Fibroblast of peridontal ligament (primary cell): Measurements from ENCODE around the gene GABRR2.

ENCODE experiments used
- DNase-seq: peaks from one replicate; pipeline ENCODE4 v3.0.0-alpha.2; 2010; ENCODE audit errors: extremely low read depth

Gene GABRR2

DNA sequence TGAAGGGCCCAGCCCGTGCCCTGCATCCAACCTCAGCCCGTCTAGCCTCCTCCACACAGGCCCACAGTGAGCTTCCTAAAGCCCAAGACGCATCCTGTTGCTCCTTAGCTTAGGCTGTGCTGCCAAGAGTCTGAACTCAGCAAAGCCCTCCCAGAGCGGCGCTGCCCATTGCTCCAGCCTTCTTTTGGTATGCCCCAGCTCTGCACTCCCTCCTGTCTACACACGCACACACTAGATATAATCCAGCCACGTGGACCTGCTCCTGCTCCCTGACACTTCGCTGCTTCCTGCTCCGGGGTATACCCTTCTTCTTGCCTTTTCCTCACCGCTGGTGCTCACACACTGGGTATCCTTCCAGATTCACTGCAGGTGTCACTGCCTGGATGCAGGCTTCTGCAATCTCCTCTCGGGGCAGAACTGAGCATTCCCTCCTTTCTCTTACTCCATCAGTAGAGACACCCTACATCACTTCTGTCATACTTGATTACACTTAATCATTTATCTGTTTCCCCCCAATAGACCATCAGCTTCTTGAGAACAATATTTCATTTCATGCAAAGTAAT is 23.8 kb downstream of the GABRR2 start:
- no peak for DNase-seq

DNA sequence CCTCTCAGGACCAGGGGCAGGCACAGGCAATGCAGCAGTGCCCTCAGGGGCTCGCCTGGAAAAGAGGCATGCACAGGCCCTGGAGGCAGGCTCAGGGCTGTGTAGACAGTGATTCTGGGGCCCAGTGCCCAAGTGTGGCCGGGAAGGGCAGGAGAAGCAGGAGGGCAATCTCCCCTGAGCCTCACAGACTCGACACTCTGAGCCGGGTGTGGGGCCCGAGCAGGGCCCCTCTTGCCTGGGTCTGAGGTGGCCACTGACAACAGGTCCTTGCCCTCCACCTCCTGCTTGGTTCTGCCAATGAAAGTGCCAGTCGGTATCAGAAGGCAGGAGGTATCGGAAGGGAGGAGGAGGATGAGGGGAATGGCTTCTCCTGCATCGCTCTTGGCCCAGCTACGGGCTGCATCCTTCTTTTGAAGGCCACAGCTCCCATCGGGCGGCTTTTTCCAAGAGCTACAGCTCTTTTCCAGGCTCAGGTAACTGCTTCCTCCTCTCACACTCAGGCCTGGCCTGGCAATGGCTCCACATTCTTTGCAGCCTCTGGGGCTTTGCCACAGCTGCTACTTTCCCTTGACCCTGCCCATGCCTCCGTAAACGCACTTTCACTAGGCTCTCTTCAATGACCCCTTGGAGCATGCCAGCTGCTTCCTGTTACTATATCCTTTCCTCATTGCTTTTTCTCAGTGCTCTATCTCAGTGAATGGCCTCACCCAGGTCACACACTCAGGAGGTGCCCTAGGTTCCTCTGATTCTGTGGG is 24.5 kb downstream of the GABRR2 start:
- no peak for DNase-seq

DNA sequence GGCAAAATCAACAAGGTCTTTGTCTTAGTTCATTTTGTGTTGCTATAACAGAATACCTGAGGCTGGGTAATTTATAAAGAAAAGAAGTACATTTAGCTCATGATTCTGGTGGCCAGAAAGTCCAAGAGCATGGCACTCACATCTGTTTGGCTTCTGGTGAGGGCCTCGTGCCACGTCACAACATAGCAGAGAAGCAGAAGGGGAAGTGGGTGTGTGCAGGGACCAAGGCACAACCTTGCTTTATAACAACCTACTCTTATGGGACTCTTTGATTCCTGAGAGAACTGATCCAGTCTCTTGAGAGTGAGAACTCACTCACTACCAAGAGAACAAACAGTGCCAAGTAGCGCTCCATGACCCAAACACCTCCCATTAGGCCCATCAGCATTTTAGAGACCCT is 25.4 kb downstream of the GABRR2 start:
- DNase-seq, result no peak

DNA sequence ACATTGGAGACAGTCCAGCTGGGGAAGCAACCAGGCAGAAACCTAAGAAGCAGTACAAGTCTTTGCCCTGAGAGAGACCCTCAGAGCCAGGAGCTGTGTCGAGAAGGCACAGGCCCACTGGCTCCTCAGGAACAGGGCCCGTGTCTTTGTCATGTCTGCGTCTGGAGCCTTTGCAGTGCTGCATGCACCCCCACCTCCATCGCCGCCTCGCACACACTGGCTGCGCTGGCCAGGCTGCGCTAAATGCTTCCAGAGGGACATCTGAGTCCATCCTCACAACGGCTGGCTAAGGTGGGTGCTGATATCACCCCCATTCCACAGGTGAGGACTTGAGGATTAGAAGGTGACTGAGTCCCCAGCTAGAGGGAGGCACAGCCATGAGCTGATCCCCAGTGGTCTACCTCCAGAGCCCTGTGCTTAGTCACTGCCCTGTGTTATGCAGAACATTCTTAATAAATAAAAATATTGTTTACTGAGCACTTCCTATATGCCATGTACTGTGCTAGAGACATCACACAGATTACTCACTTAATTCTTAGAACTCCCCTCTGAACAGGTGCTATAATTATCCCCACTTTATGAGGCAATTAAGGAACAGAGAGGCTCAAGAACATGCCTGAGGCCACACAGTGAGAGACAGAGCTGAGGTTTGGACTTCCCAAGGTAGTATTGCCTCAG is 27.6 kb downstream of the GABRR2 start:
- DNase-seq, result no peak

DNA sequence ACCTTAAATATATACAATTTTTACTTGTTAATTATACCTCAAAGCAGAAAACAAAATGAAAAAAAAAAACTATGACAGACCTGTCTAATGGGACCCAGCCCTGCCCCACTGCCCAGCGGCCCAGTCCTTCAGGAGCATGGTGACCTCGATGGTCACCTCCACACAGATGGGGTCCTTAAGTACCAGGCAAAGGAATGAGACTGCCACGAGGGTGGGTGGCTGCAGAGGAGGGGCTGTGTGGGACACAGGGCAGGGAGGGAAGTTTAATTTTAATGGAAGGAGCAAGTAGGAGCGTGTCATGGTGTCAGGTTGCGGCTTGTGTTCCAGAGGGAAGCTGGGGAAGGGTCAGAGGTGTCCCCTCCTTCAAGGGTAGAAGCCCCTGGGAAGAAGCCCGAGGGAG is 28.6 kb downstream of the GABRR2 start:
- DNase-seq, result no peak

DNA sequence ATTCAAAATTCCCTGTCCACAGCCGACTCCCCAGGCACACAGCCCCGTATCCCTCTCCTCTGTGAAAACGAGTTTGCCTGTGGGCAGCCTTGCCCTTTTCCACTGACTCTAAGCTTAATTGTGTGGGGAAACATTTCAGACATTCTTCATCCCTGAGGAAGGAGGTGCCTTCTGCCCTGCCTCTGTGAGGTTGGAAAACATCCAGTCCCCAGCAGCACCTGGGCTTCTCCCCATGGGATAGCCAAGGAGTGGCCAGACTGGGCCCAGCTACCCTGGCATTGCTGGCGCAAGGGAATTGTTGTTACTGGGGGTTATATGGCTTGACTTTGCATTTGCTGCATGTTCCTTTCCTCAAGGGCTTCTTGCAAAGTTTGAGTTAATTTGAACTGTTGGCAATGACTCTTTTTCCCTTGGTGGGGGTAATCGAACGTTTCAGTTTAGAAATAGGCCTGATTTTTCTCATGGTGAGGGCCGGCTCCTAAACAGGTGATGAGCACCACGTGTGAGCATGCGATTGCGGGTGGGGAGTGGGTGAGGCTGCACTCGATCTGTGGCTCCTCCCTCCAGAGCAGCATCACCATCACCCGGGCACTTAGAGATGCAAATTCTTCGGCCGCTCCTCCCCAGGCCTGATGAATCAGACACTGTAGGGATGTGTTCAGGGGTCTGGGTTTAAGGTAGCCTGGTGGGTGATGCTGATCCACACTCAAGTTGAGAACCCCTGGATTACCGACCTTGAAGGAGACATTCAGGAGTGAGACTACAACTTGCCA is 29.9 kb downstream of the GABRR2 start:
- no peak for DNase-seq

DNA sequence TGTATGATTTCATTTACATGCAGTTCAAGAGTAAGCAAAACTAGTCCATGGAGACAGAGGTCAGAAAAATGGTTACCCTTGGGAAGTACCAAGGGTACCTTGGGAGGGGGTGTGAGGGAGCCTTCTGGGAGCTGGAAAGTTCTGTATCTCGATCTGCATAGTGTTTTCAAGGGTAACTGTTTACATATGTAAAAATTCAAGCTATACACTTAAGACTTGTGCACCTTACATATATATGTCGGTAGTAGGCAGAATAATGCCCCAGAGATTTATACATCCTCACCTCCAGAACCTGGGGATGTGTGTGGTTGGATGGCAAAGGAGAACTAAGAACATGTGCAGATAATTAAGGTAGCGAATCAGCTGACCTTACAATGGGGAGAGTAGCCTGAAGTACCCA is 31.0 kb downstream of the GABRR2 start:
- DNase-seq, result no peak

DNA sequence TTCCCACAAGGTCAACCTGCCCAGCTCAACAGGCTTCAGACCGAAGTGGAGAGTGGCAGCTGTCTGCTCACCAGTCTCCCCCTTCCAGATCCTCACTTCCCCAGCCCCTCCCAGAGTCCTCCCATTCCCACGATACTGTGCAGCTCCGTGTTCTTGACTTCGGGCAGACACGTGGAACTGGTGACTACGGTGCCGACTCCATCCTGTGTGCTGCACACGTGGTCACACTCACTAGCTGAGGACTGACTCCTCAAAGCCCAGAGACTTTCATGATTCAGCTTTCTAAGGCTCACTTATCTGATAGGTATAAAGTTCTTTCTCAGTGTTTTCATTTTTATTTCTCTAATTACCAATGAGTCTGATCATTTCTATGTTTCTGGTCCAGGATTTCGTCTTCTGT is 32.4 kb downstream of the GABRR2 start:
- DNase-seq, result no peak

DNA sequence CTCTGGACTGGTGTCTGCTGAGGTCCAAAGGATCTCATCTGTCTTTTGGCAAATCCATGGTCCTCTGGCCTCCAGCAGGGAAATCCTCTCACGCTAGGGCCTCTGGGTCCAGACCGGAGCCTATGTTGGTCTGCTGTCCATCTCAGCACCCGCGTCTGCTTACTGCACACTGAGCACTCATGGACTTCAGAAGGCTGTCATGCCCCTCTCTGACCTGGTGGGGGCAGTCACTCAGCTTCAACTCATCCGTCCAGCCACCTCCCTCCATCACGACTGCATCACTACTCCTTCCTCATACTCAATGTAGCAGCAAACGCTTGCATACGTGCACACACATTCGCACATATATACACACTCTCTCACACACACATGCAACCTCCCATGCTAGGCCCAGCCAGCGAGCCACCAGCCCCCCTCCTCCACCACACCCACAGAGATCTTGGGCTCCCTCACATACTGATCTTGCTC is 33.3 kb downstream of the GABRR2 start:
- DNase-seq, result peak; percentile 5

DNA sequence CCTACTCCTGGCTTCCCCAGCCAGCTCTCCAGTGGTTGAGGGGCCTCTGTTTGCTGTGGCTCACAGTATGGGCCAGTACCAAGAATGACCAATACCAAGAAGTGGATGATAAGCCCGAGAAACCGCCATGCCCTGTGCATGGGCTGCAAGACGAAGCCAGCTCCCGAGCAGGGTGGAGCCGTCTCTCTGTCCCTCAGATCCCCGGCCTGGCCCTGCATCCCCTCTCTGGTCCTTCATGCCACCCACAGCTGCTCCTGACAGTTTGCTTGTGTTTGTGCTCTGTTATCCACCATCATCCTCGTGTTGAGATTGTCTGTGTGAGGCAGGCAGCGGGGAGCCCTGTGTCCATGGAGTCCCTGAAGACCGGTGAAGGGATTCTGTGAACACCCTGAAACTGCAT is 36.1 kb downstream of the GABRR2 start:
- no peak for DNase-seq

DNA sequence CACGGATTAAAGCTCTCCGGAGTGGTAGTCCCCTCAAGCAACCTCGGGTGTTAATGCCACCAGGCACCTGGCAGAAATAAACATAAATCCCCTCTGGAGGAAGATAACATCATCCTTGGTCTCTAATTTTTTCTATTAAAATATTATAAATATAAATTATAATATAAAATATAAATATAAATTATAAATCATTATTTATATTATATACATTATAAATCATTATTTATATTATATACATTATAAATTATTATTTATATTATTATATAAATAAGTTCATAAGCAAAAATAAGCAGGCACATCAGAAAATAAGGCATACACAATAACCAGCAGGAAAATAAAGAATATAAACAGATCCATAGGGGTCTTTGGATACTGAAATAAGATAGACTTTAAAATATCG is 39.2 kb downstream of the GABRR2 start:
- DNase-seq, result no peak

DNA sequence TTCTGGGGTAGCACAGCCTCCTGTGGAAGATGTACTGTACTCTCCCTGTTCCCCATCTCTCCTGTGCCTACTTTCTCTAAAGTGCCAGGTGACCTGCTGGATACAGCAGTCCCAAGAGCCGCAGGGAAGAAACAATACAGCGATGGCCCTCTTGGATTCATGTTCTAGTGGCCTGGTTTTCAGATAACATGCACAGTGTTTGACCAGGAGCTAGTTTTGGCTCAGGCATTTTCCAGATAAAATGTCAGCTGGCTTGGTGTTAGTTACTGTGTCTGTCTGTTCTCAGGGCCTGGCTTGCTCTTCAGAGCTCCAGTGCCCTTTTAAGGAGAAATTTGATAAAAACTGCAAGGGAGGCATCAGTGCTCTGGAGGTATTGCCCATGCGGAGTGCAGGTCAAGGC is 41.3 kb downstream of the GABRR2 start:
- no peak for DNase-seq

DNA sequence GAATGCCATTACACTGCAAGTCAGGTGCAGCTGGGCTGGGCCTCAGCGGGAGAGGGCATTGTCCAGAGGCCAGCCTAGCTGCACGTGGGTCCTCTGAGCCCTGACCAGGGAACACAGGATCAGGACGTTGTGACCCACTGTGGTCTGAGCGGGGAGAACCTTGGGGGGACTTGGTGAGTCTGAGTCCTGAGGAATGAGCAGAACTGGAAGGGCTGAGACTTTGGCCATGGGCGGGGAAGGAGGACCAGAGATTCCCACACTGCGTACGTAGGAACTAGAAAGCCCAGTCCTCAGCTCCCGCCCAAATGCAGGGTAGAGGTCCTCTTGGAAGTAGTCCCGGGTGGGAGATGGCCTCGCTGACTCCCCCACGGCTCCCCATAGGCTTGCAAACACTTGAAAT is 42.5 kb downstream of the GABRR2 start:
- DNase-seq, result no peak

DNA sequence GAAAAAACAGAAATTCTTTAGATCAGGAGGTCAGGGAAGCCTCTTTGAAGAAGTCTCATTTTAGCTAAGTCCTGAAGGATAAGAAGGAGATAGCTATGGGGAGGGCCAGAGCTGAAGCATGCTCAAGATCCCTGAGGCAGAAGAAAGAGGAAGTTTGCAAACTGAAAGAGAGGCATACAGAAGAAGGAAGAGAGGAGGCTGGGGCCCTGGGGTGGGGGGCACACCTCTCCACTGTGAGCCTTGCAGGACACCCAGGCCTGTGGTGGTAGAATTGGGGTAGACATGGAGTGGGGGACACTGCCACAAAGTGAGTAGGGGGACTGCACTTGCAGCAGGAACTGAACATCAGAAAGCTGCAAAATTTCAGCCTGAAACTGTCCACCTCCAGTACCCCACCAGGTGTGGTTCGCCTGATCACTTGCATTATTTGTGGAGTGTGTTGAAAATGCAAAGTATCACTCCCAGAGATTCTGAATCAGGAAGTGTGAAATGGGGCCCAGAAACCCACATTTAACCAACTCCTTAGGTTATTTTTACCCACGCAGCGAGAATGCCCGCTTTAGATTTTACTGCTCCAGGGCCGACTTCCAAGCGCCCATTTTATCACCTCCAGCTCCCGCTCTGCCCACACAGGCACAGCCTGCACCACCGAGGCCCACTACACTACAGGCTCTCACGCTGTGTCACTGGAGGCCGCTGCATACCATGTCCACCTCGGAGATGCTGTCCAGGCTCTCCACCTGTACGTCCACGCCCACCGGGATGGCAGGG is 44.0 kb downstream of the GABRR2 start:
- no peak for DNase-seq

DNA sequence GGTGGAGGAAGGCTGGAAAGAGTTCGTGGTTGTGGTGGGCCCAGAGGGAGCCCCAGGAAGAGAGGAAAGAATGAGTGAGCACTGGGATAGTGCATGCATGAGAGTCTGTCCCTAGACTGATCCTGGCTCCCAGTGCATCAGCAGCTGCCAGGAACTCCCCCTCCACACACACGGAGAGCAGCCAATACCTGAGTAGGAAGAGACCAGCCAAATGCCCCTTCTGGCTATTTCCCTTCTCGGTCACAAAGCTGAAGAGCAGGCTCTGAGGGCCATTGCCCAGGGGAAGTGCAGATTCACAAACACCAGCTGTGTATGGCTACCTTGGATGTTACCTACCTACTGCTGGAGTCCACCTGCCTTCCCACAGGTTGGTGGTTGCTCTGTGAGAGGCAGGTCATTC is 45.1 kb downstream of the GABRR2 start:
- no peak for DNase-seq

DNA sequence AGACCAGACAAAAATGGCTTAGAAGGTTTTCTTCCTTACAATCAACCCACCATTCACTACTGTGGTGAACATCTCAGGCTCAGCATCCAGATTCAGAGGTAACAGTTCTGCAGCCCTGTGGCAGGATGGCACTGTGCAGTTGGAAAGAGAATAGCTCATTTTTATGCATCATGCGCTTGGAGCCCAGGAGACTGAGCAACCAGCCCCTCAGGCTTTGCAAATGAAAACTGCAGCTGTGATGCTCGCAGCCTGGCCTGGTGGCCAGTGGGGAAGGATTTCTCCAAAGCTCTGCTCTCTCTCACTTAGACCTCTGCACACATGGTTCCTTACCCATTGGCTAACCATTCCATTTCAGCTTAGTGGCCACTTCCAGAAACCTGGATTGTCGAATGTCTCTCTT is 45.8 kb downstream of the GABRR2 start:
- DNase-seq, result no peak

DNA sequence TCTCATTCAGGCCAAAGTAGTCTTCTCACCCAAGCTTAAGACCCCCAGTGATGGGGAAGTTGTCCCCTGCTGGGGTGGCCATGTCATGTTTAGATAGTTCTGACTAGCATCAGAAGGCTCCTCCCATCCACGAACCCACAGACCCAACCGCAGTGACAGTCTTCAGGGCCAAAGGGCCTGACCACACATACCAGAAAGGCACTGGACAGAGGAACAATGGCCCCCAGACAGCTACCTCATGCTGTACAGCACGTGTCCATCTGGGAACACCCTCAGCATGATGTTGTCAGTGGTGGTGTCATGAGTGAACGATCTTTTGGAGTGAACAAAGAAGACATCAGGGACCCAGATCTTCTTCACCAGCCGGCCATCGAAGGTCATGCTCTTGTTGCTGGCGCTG is 46.3 kb downstream of the GABRR2 start:
- DNase-seq, result no peak

DNA sequence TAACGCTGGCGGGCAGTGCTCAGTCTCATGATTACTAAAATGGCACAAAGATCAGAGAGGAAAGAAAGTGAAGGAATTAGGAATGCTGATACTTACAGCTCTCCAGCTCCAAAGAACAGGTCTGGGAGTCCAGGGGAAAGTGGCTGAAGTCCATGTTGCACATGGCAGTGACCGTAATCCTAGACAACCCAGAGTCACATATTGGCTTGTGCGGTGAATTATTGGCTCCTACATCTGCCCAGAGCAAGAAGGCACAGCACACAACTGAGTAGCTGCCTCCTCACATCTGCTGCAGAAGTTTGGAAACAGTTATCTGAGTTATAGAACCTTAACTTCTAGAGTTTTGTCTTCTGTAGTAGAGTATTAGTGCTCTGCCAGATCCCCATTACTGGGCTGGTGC is 47.2 kb downstream of the GABRR2 start:
- DNase-seq, result no peak

DNA sequence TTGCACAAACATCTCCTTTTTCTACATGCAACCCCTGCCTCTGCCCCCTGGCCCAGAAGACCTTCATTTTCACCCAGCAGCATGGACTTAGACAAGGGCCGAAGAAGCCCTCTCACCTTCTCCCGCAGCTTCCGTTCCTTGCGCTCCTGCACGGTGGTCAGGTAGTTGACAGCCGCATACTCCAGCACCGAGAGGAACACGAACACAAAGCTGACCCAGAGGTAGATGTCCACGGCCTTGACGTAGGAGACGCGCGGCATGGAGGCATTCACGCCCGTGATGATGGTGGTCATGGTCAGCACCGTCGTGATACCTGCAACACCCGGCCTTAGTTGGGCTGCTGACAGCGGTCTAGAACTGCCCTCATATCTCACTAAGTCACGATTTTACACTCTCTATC is 50.8 kb downstream of the GABRR2 start:
- DNase-seq, result no peak

DNA sequence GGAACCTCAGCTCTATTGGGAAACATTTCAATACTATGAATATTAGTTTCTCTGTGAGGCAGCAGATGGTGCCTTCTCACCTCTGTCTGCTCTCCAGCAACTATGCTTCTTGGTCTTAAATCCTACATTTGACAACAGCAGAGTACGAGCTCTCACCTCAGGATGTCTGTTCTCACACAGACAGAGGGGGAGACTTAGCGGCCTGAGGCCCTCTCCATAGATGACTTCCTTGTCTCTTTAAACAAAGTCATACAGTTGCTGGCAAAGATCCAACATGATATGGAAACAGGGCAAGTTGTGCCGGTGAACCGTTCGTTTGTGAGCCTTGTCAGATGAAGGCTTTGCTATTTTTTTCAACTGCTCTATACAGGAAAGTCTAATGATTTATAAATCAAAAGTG is 54.3 kb downstream of the GABRR2 start:
- no peak for DNase-seq

DNA sequence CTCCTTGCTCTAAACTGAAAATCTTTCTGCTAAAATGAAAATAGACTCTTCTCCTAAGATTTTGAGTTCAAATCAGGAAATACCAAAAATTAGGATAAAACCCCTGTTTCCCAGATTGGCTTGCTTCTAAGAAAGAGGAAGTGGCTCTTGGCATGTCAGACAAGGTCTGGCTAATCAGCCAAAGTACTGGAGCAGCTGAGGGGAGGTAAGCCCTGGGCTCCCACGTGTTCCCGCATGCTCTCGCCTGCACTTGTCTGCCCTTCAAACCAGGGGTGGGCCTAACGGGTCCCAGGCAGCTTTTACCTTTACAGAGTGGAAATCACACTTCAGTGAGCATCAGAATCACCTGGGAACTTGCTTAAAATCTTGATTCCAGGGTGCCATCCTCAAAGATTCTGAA is 54.8 kb downstream of the GABRR2 start:
- DNase-seq, result no peak

DNA sequence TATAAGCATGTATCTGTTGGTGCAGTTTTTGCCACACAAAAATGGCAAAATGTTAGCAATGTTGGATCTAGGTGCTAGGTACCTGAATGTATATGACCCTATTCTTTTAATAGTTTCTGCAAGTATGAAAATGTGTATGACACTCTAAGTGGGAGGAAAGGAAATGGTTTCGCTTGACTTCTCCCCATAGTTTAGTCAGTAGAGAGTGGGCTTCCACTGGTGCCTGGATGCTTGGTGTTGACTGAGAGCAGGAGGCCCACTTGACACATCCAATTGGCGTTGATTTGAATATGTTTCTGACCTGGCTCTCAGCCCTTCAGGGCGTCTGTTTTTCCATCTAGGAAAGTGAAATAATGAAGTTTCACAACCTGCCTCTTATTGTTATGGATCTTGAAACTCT is 56.2 kb downstream of the GABRR2 start:
- DNase-seq, result no peak
